NK-92 (cell line): ENCODE results near the gene ULBP2.
"Not testable (repeated sequence)": the region's sequence is repeated elsewhere in the genome, so short reads cannot be mapped to it uniquely, and the experiment has no call there.

ENCODE experiments used
- DNase-seq: peaks from one replicate; lab custom pipeline; 2025; ENCODE audit not compliant: unreplicated experiment; lab: John Stamatoyannopoulos, UW

Gene ULBP2

DNA sequence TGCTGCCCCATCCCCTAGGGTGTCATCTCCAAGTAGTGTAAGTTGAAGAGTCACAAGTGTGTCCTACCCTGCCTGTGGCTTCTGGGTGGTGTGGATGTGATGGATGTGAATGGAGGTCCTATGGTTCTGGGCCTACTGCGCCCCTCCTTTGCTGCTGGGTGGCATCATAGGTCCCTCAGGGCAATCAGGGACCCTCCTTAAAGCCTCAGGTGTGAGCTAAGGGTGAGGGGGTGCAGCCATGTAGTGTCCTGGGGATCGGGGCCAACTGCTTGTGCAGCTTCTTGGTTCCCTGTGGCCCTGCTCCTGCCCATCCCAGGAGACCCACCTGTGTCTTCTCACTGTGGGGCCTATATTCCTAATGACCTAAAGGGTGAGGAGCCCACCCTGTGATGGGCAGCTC is 24.5 kb downstream of the ULBP2 start:
- DNase-seq: not testable (repeated sequence)

GRCh38 chr6:149967591-149967990 is 25.8 kb downstream of the ULBP2 start:
- no peak for DNase-seq

DNA sequence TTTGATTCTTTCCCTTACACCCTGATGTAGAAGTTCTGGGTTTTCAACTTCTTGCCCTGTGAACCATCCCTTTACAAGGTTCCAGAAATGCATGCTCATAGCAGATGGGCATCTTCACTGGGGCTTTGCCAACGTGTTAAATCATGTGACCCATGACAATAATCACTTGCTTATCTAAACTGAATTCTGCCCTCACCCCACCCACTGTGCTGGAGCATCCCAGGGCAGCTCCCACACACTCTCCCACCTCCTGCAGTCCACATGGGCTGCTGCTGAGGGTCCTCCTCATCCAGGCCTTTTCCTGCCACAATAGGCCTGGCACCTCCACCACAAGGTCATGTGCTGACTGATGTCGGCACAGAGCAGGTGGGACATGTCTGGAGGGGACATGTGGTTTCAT is 26.2 kb downstream of the ULBP2 start:
- not testable (repeated sequence) for DNase-seq

- not testable (repeated sequence) for DNase-seq
Measured at GRCh38 chr6:149968909-149969308, 27.1 kb downstream of the ULBP2 start.

DNA sequence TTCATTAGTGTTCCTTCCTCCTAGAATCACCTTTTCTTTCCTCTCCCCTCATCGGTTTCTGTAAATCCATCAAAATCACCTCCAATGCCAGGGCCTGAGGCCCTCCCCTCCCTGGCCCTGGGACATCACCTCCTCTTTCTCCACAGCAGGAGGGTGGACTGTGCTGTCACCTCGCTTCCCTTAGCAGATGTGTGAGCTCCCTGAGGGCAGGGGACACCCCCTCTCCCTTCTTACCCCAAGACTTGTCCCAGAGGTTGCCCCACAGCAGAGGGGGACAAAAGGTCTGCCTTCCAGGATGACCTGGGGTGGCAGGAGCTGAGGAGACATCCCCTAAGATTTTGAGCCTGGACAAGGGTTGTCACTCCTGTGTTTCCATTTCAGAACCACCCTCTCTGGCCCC is 27.8 kb downstream of the ULBP2 start:
- no peak for DNase-seq

- not testable (repeated sequence) for DNase-seq
Measured at GRCh38 chr6:149974394-149974793, 32.6 kb downstream of the ULBP2 start.

GRCh38 chr6:149974825-149975224 is 33.0 kb downstream of the ULBP2 start:
- no peak for DNase-seq

DNA sequence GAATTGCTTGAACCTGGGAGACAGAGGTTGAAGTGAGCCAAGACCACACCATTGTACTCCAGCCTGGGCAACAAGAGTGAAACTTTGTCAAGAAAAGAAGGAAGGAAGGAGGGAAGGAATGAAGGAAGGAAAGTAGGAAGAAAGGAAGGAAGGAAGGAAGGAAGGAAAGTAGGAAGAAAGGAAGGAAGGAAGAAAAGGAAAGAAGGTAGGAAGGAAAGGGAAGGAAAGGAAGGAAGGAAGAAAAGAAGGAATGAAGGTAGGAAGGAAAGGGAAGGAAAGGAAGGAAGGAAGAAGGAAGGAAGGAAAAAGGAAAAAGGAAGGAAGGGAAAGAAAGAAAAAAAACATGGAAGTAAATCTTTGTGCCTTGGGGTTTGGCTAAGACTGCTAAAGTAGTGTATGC is 33.6 kb downstream of the ULBP2 start:
- DNase-seq: no peak

DNA sequence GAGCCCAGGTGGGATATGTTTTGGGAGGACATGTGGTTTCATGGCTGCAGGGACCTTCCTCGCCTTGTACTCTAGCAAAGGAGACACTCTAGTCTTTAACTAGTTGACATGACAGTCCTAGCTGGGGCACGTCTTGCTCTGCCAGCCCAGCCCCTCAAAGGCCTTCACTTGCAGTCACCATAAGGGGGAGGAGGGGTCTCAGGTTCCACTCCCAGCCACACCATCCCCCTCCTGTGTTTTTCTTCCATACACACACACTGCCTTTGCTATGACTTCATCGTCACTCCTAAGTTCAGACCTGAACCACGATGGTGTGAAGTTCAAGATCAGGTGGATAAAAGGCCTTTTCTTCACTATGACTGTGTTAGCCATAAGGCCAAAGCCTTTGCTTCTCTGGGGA is 35.4 kb downstream of the ULBP2 start:
- DNase-seq: no peak

- DNase-seq: no peak
Measured at GRCh38 chr6:149978610-149979009, 36.8 kb downstream of the ULBP2 start.

GRCh38 chr6:149979293-149979692 is 37.5 kb downstream of the ULBP2 start:
- no peak for DNase-seq

DNA sequence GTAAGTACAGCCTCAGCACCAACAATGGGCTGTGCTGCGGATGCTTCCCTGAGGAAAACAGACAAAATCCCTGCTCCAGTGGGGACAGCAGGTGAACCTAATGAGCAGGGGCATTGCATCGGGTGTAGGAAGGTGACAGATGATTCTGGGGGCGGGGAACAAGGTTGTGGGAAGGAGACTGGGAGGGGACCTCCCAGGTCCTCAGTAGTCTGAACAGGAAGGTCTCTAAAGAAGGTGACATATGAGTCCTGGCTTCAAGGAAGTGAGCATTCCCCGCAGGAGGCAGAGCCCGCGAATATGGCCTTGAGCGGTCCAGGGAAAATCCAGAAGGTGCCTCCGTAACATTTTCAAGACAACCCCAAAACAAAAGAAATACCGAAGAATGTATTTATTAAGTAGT is 41.3 kb downstream of the ULBP2 start:
- DNase-seq: no peak

GRCh38 chr6:149984773-149985172 is 43.0 kb downstream of the ULBP2 start:
- DNase-seq: no peak

GRCh38 chr6:149985481-149985937 is 43.7 kb downstream of the ULBP2 start:
- DNase-seq: no peak

DNA sequence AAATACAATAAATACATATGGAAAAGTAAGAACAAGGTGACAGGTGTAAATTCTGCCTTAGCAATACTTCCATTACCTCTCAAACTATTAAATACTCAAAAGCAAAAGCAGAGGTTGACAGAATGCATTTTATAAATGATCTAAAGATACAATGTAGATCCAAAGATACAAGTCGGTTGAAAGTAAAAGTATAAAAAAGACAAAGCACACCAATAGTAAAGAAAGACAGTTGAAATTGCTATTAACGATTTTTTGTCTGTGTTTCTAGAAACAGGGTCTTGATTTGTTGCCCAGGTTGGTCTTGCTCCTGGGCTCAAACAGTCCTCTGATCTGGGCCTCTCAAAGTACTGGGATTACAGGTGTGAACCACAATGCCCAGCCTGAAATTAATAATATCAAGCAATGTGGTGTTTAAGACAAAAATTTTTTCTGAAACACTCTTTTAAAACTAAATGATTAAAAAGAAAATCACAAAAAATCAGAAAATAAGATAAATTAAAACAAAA is 45.8 kb downstream of the ULBP2 start:
- DNase-seq: no peak

GRCh38 chr6:149988550-149989346 is 46.9 kb downstream of the ULBP2 start:
- no peak for DNase-seq

DNA sequence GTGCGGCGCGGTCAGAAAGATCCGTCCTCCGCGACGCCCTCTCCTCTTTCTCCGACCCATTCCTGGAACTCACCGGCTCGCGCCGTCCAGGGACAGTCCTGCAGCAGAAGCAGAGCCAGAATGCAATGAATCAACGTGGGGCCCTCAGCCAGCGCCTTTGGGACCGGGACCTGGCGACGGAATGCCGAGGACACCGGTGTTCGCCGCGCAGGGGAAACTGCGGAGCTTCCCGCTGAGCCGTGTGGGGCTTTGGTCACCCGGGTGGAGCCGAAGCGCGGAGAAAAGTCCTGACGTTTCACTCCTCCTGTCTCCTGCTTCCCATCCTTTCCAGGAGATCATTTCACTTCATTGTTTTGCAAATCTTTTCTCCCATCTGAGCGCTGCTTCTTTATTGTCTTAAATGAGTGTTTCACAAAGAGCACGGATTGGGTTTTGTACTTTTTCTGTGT is 48.4 kb downstream of the ULBP2 start:
- no peak for DNase-seq

DNA sequence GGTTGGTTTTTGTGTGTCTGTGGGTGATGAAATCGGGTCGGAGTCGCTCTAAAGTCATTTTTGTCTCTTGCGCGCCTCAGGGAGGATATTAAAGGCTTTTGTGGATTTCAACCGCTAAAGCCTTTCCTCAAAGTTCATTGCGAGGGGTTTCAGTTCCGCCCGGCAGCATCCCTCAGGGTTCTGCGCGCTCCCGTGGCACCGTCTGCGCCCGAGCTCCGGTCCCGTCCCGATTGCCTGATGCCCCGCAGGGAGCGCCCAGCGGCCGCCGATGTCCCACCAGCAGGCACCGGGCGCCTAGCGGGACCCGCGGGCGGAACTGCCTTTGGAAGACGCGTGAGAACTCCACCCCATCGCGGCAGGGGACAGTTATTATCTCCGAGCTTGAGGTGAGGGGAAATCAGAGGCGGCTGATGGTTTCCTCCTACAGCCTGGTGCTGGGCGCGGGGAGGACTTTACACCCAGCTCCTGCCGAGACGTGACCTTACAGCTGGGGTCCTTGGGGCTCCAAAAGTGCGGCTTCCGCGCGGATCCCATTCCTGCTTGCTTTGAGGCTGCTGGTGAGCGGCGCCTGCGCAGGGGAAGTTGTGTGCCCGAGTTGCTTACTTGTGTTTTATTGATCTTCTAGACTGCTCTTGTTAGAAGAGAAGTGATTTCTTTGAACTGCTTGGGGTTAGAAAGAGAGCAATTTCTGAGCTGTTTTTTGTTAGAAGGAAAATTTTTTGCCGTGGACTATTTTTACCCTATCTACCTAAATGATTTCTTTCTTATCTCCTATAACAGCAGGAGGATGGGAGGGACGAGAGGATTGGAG is 49.1 kb downstream of the ULBP2 start:
- no peak for DNase-seq

- DNase-seq: not testable (repeated sequence)
Measured at GRCh38 chr6:149991472-149991795, 49.6 kb downstream of the ULBP2 start.

DNA sequence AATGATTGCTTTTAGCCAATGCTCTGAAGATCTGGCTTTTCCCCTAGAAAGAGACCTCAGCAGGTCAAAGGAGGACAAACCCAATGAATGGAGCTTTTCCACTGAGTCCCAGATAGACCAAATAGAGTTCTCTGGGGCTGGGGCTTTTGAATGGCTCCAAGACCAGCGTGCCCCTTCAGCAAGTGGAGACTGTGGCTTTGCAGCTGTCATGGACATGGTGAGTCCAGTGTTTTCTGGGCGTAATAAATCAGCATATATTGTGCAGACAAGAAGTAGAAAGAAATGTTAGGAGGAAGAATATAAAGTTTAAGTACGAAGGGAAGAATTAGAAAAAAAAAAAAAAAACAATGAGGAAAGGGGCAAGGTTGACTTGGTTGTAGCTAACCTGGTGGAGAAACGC is 50.0 kb downstream of the ULBP2 start:
- no peak for DNase-seq

DNA sequence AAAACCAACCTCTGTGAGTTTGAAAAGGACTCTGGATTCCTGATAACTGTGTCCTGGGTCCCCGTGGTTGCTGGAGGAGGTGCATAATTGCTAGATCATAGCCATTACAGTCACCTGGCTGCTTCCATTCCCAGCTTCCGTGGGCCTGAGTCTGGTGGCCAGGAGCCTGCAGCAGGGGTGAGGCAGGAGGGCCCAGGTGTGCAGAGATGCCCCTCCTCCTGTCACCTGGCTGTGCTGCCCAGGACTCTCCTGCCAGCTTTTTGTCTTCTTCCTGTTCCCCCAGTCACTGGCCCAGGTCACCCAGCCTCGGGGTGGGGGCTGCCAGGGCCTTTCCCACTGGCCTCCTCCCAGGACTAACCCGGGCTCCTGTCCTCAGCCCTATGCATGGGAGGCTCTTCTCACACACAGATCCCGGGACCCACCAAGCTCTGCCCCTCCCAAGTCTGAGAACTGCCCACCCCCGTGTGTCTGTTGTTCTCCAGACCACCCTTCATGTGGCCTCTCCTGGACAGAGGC is 53.5 kb downstream of the ULBP2 start:
- DNase-seq: no peak

GRCh38 chr6:149995971-149996370 is 54.2 kb downstream of the ULBP2 start:
- DNase-seq: no peak
